GM18870 (cell line): ENCODE results near the gene GALR1.

Experiments
- ATAC-seq: cut with Tn5 transposase; IDR thresholded peaks from one replicate; pipeline ENCODE4 v1.9.1; 2021; ENCODE audit warnings: moderate library complexity; ENCODE audit not compliant: unreplicated experiment

Gene GALR1

DNA sequence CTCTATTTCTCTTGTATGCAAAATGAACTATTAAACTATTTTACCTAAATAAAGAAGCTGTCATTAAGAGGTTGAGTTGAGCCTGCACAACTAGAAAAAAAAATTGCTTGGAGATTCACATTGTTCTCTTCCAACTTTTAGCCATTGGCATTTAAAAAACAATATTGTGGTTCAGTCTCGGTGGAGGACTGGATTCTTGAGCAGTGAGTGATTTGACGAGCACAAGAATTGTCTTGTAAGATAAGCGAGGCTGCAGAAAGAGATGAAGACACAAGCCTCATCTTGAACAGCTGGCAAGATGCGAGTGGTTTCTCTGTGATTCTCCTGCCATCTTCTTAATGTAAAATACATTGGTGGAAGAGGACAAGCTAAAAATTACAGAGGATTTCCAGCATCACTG is 67.0 kb downstream of the GALR1 start:
- ATAC-seq, result no peak

DNA sequence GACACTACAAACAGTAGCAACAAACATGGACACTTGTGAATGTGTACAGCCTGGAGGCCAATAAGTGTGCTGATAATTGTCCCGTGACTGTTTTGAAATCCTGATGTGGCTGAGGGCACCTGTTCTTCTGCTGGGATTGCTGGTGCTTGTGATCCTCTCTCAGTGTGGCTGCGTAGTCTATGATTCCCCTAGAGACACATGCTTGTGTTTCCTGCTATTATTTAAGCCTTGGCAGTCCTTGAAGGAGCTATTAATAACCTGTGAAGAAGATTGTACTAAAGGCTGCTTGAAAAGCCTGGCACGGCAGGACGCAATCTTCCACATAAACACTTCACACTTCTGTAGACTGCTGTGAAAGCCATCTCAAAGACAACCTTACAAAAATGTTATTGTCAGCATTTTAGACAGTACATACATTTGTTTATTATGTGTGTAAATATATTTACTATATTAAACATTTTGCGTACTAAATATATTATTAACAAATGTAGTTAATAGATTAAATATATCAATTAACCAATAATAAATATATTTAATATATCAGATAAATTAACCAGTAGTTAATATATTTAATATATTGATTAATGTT is 71.4 kb downstream of the GALR1 start:
- ATAC-seq, result no peak

DNA sequence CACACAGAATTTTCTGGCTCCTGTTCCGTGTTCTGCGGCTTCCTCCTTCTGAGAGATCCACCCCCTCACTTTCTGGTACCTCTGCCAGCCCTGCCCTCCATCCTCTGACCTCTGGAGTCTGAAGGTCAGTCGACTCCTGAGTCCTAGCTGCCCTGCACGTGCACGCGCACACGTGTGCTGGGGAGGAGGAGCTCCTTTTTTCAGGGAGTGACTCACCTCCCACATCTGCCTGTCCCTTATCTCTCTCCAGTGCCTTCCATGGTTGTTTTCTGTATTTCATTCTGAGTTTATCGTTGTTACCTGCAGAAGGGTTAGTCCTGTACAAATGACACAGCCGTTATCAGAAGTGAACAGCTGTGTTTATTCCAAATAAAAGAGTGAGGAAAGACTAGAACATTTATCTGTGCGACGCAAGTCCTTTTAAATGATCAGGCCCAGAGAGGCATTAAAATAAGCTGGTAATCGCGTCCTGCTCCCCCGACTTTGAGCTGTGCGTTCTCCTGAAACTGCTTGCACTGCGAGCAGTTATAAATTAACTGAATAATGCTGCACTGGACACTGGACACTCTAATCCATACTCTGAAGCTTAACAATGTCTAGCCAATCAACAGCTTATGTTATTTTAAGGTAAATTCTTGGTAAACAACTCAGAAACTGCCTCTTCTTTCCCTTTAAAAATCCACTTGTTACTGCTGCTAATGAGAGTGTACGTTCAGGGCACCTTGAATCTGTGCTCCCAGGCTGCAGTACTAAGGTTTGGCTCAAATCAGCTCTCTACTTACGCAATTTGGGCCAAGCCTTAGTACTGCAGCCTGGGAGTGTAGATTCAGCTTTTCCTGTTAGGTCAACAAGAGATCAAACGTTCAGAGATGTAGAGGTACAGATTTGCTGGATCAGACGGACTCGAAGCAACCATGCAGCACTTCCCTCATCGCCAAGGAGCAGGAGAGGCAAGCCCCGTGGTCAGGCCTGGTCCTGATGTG is 72.5 kb downstream of the GALR1 start:
- ATAC-seq, result no peak

DNA sequence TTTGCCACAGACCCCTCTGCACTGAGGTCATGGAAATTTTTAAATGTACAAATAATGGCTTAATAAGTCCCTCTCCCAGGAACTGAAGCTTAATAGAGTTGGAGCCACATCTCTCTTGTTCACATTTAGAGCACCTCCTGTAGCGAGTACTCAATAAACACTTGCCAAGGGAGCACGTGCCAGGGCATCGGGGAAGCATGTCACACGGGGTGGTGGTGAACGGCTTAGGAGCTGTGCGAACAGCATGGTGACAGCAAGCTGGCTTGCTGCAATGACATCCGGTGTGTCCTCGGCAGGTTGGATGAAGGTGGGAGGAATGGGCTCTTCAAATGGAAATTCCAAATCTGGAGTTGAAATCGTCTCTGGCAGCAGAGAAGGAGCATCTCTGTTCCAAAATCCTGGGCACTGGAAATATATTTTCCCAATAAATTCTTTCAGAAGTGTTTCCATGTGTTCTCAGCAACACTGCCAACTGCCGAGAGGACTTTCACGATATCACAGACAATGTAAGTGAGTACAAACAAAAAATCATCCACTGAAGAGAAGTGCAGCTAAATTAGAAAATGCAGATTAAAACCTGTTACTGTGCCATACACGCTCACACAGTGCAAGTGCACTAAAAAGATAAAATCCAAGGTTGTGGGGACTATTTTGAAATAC is 74.1 kb downstream of the GALR1 start:
- ATAC-seq, result no peak
